ENCODE measurements around the gene PLCB4. TPM values are rescaled to one million over a fixed set of nuclear protein-coding genes. Genes with fewer than 3 reads are reported as not detected.

Gene PLCB4
- total RNA-seq, 2 experiments from 2014 or later = not detected

GRCh38 chr20:9281803-9282202 lies 212.9 kb downstream of the PLCB4 start:
- H3K36me3 ChIP-seq (ENCODE audit: insufficient read depth, low read length) = no peaks in the 10 kb centered on the region
- no peak overlapping the region for H3K27ac ChIP-seq (ENCODE audit: low read depth, low read length, poor library complexity, severe bottlenecking)
- no peak overlapping the region for H3K4me3 ChIP-seq (ENCODE audit: low read depth, low read length, poor library complexity, severe bottlenecking)
- no peaks in the 10 kb centered on the region for H4K20me1 ChIP-seq (ENCODE audit: insufficient read depth, low read length)
- no peaks in the 10 kb centered on the region for H3K79me2 ChIP-seq (ENCODE audit: insufficient read depth, low read depth, low read length)
- DNase-seq (ENCODE audit: low spot score) = no peak
- BruUV-seq (replicated peaks) = no TSS peak
- intact Hi-C loops (cut with micrococcal nuclease; ENCODE audit: unreplicated experiment) = no loop called here
- H3K4me1 ChIP-seq (ENCODE audit: insufficient read depth, low read length, poor library complexity, severe bottlenecking) = no peaks in the 10 kb centered on the region
- TF ChIP-seq CTCF (conservative IDR thresholded peaks at IDR 0.05; ENCODE audit: low read length) (no peak), EZH2phosphoT487 (IDR thresholded peaks at IDR 0.05; ENCODE audit: borderline replicate concordance, low read depth, low read length) (no peak)
- H3K9me3 ChIP-seq (ENCODE audit: low read length) = no peaks in the 10 kb centered on the region
- POLR2A ChIA-PET = no interaction called here
- H3K9me2 ChIP-seq (ENCODE audit: insufficient read depth, low read length) = no peaks in the 10 kb centered on the region; the same call in 1 of the 2 replicates
- CTCF ChIA-PET (ENCODE audit: unreplicated experiment) = no interaction called here
- no peak overlapping the region for H3K4me2 ChIP-seq (ENCODE audit: low read length)
- no peak overlapping the region for H2AFZ ChIP-seq (ENCODE audit: low read length)

DNA sequence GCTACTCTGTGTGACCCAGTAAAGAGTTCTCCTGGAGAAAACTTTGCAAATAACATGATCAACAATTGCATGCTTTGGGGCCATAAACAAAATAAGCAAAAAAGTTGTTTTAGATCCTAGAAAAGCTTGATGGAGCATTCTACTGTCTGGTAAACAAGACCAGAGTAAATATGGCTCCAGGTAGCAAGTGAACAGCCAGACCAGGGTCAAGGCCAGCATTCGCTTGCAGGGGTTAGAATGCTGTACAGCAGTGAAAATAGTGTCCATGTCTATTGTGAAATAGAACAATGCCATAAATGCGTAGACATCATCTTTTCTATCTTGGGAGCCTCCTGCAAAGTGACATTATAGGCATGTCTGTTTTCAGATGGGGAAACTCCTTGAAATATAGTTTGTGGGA lies 216.7 kb downstream of the PLCB4 start:
- Histone ChIP-seq H3K9me2 (ENCODE audit: insufficient read depth, low read length) (no peaks in the 10 kb centered on the region; the same call in 1 of the 2 replicates), H3K4me3 (ENCODE audit: low read depth, low read length, poor library complexity, severe bottlenecking) (no peak overlapping the region), H2AFZ (ENCODE audit: low read length) (no peak overlapping the region), H4K20me1 (ENCODE audit: insufficient read depth, low read length) (no peaks in the 10 kb centered on the region), H3K4me2 (ENCODE audit: low read length) (no peak overlapping the region), H3K79me2 (ENCODE audit: insufficient read depth, low read depth, low read length) (no peaks in the 10 kb centered on the region), H3K9me3 (ENCODE audit: low read length) (no peaks in the 10 kb centered on the region), H3K27ac (ENCODE audit: low read depth, low read length, poor library complexity, severe bottlenecking) (no peak overlapping the region), H3K36me3 (ENCODE audit: insufficient read depth, low read length) (no peaks in the 10 kb centered on the region), H3K4me1 (ENCODE audit: insufficient read depth, low read length, poor library complexity, severe bottlenecking) (no peaks in the 10 kb centered on the region)
- TF ChIP-seq EZH2phosphoT487 (IDR thresholded peaks at IDR 0.05; ENCODE audit: borderline replicate concordance, low read depth, low read length) = no peak
- TF ChIP-seq CTCF (conservative IDR thresholded peaks at IDR 0.05; ENCODE audit: low read length) = no peak
- intact Hi-C loops (cut with micrococcal nuclease; ENCODE audit: unreplicated experiment) = no loop called here
- no TSS peak for BruUV-seq (replicated peaks)
- POLR2A ChIA-PET = no interaction called here
- CTCF ChIA-PET (ENCODE audit: unreplicated experiment) = no interaction called here
- DNase-seq (ENCODE audit: low spot score) = no peak

GRCh38 chr20:9286501-9287461 lies 217.9 kb downstream of the PLCB4 start:
- CTCF ChIA-PET (ENCODE audit: unreplicated experiment) = no interaction called here
- H3K9me3 ChIP-seq (ENCODE audit: low read length) = no peaks in the 10 kb centered on the region
- POLR2A ChIA-PET = interaction anchor here (0.7 kb wide), 1 partner anchor 95 kb away, joined by 3 read pairs; no protein-coding TSS in a partner anchor
- H2AFZ ChIP-seq (ENCODE audit: low read length) = no peak overlapping the region
- H3K4me1 ChIP-seq (ENCODE audit: insufficient read depth, low read length, poor library complexity, severe bottlenecking) = no peaks in the 10 kb centered on the region
- no peak overlapping the region for H3K27ac ChIP-seq (ENCODE audit: low read depth, low read length, poor library complexity, severe bottlenecking)
- no peaks in the 10 kb centered on the region for H3K79me2 ChIP-seq (ENCODE audit: insufficient read depth, low read depth, low read length)
- H3K4me3 ChIP-seq (ENCODE audit: low read depth, low read length, poor library complexity, severe bottlenecking) = no peak overlapping the region
- BruUV-seq (replicated peaks) = no TSS peak
- intact Hi-C loops (cut with micrococcal nuclease; ENCODE audit: unreplicated experiment) = no loop called here
- H3K9me2 ChIP-seq (ENCODE audit: insufficient read depth, low read length) = no peaks in the 10 kb centered on the region; the same call in 1 of the 2 replicates
- H4K20me1 ChIP-seq (ENCODE audit: insufficient read depth, low read length) = no peaks in the 10 kb centered on the region
- no peak overlapping the region for H3K4me2 ChIP-seq (ENCODE audit: low read length)
- no peak for TF ChIP-seq CTCF (conservative IDR thresholded peaks at IDR 0.05; ENCODE audit: low read length)
- TF ChIP-seq EZH2phosphoT487 (IDR thresholded peaks at IDR 0.05; ENCODE audit: borderline replicate concordance, low read depth, low read length) = no peak
- no peaks in the 10 kb centered on the region for H3K36me3 ChIP-seq (ENCODE audit: insufficient read depth, low read length)
- DNase-seq (ENCODE audit: low spot score) = no peak

All from OCI-LY7 (cell line).